ENCODE data around the gene SORBS2.

Gene SORBS2

DNA sequence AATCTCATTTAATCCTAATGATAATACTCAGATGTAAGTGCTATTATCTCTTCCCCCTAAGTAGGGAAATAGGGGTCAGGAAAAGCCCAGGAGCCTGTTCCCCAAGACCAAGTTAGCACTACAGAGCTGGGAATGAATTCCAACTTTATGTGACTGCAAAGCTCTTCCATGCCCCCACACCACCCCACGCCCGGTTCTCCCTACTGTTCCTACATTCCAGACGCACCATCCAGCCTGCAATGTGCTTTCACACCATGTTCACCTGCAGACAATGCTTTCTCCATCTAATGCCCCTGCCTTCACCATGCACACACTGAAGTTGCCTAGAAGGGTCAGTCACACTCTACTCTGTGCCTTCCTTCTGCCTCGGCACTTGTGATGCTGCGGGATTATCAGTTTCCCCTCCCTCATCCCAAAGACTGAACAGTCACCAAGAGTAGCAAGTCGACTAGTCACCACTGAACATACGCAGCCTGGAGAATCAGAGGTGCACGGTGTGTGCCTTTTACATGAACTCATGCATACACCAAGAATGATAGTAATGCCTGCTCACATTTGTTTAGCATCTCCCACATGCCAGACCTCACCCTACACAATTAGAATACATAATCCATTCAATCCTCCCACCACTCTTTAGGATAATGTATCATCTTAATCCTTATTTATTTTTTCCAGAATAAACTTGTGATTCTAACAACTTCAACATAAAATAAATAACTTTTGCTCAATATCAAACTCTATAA is 14.2 kb downstream of the SORBS2 start:
- H3K27me3 ChIP-seq (ENCODE audit: insufficient read depth, low read length, poor library complexity): no peaks in the 10 kb centered on the region
- H3K9me3 ChIP-seq (ENCODE audit: insufficient read depth, low read length, severe bottlenecking): no peaks in the 10 kb centered on the region
- no peak for ATAC-seq (ENCODE audit: insufficient read depth, low read depth)
- H3K79me2 ChIP-seq (ENCODE audit: insufficient read depth, low read length): no peaks in the 10 kb centered on the region
- no peak overlapping the region for H3K9ac ChIP-seq (ENCODE audit: low read depth, low read length)
- H3K27ac ChIP-seq (ENCODE audit: low read length): no peak overlapping the region
- H3K4me2 ChIP-seq (ENCODE audit: insufficient read depth, low read length): no peak overlapping the region
- H3K4me3 ChIP-seq (ENCODE audit: low read depth in 1 of 2, low read length in 2 of 2): no peak overlapping the region
- no peaks in the 10 kb centered on the region for H4K20me1 ChIP-seq (ENCODE audit: insufficient read depth, low read length)
- TF ChIP-seq, protein P1, sequence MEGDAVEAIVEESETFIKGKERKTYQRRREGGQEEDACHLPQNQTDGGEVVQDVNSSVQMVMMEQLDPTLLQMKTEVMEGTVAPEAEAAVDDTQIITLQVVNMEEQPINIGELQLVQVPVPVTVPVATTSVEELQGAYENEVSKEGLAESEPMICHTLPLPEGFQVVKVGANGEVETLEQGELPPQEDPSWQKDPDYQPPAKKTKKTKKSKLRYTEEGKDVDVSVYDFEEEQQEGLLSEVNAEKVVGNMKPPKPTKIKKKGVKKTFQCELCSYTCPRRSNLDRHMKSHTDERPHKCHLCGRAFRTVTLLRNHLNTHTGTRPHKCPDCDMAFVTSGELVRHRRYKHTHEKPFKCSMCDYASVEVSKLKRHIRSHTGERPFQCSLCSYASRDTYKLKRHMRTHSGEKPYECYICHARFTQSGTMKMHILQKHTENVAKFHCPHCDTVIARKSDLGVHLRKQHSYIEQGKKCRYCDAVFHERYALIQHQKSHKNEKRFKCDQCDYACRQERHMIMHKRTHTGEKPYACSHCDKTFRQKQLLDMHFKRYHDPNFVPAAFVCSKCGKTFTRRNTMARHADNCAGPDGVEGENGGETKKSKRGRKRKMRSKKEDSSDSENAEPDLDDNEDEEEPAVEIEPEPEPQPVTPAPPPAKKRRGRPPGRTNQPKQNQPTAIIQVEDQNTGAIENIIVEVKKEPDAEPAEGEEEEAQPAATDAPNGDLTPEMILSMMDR (IDR thresholded peaks at IDR 0.05; ENCODE audit: borderline replicate concordance, extremely low read depth, low read length, poor library complexity, severe bottlenecking): no peak
- TF ChIP-seq EZH2 (IDR thresholded peaks at IDR 0.05; ENCODE audit: borderline replicate concordance, low read depth, low read length, severe bottlenecking): no peak
- no peaks in the 10 kb centered on the region for H3K4me1 ChIP-seq (ENCODE audit: insufficient read depth, low read length)
- H2AFZ ChIP-seq (ENCODE audit: low read depth, low read length): no peak overlapping the region
- no peak for DNase-seq
- H3K36me3 ChIP-seq (ENCODE audit: insufficient read depth, low read length): no peaks in the 10 kb centered on the region

DNA sequence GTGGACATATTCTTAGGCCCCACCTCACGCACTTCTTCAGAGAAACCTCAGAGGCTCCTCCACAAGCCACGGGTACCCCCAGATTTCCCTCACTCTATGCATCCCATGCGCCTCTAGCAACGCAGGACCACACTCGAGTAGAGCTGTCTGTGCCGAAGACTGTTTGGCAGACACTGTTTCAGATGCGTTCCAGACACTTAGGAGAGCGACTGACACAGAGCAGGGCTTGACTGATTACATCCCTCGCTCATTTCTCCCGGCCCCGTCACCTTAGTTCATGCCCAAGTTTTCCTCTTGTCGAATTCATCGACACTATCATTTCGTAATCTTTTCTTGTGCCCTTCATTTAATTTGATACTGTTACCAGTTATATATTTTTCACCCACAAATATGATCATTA is 15.0 kb downstream of the SORBS2 start:
- TF ChIP-seq, protein P1 (IDR thresholded peaks at IDR 0.05; ENCODE audit: borderline replicate concordance, extremely low read depth, low read length, poor library complexity, severe bottlenecking): no peak
- TF ChIP-seq EZH2 (IDR thresholded peaks at IDR 0.05; ENCODE audit: borderline replicate concordance, low read depth, low read length, severe bottlenecking): no peak
- ATAC-seq (ENCODE audit: insufficient read depth, low read depth) (no peak), DNase-seq (no peak)
- H3K4me1 ChIP-seq (ENCODE audit: insufficient read depth, low read length): no peaks in the 10 kb centered on the region
- no peak overlapping the region for H3K4me3 ChIP-seq (ENCODE audit: low read depth in 1 of 2, low read length in 2 of 2)
- H2AFZ ChIP-seq (ENCODE audit: low read depth, low read length): no peak overlapping the region
- no peaks in the 10 kb centered on the region for H3K9me3 ChIP-seq (ENCODE audit: insufficient read depth, low read length, severe bottlenecking)
- H3K4me2 ChIP-seq (ENCODE audit: insufficient read depth, low read length): no peak overlapping the region
- no peak overlapping the region for H3K27ac ChIP-seq (ENCODE audit: low read length)
- no peaks in the 10 kb centered on the region for H4K20me1 ChIP-seq (ENCODE audit: insufficient read depth, low read length)
- no peaks in the 10 kb centered on the region for H3K36me3 ChIP-seq (ENCODE audit: insufficient read depth, low read length)
- no peak overlapping the region for H3K9ac ChIP-seq (ENCODE audit: low read depth, low read length)
- no peaks in the 10 kb centered on the region for H3K79me2 ChIP-seq (ENCODE audit: insufficient read depth, low read length)
- H3K27me3 ChIP-seq (ENCODE audit: insufficient read depth, low read length, poor library complexity): no peaks in the 10 kb centered on the region

DNA sequence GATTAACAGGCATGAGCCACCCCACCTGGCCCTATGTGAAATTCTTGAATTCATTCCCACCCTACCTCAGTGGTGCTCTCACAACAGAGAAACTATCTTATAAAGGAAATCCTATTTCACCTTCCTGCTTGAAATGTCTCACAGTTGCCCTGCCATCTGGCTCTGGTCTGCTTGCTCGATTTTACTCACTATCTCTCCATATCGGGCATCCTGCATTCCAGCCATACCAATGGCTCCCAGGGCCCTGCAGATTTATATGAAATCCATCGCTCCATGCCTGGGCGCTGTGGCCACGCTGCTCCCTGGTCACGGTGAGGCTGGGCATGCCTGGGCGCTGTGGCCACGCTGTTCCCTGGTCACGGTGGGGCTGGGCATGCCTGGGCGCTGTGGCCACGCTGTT is 15.8 kb downstream of the SORBS2 start:
- H3K4me1 ChIP-seq (ENCODE audit: insufficient read depth, low read length): no peaks in the 10 kb centered on the region
- no peak overlapping the region for H3K27ac ChIP-seq (ENCODE audit: low read length)
- H4K20me1 ChIP-seq (ENCODE audit: insufficient read depth, low read length): no peaks in the 10 kb centered on the region
- no peaks in the 10 kb centered on the region for H3K9me3 ChIP-seq (ENCODE audit: insufficient read depth, low read length, severe bottlenecking)
- no peak overlapping the region for H3K9ac ChIP-seq (ENCODE audit: low read depth, low read length)
- DNase-seq (no peak), ATAC-seq (ENCODE audit: insufficient read depth, low read depth) (no peak)
- H3K79me2 ChIP-seq (ENCODE audit: insufficient read depth, low read length): no peaks in the 10 kb centered on the region
- H3K4me2 ChIP-seq (ENCODE audit: insufficient read depth, low read length): no peak overlapping the region
- H3K27me3 ChIP-seq (ENCODE audit: insufficient read depth, low read length, poor library complexity): no peaks in the 10 kb centered on the region
- H3K36me3 ChIP-seq (ENCODE audit: insufficient read depth, low read length): no peaks in the 10 kb centered on the region
- H3K4me3 ChIP-seq (ENCODE audit: low read depth in 1 of 2, low read length in 2 of 2): no peak overlapping the region
- no peak for TF ChIP-seq EZH2 (IDR thresholded peaks at IDR 0.05; ENCODE audit: borderline replicate concordance, low read depth, low read length, severe bottlenecking)
- TF ChIP-seq, protein P1 (IDR thresholded peaks at IDR 0.05; ENCODE audit: borderline replicate concordance, extremely low read depth, low read length, poor library complexity, severe bottlenecking): no peak
- no peak overlapping the region for H2AFZ ChIP-seq (ENCODE audit: low read depth, low read length)

All from DND-41 (cell line).